SK-N-MC (cell line): Measurements from ENCODE around the gene ARHGAP24.

ENCODE experiments used
- EZH2 ChIP-seq: fragments of 200-600 bp; sonication (generic); IDR thresholded peaks from one replicate; pipeline ENCODE4 v1.6.1; 2017; ENCODE audit warnings: antibody characterized with exemption
- FOXP2 ChIP-seq: optimal IDR thresholded peaks from 2 replicates; pipeline ENCODE3; 2011; ENCODE audit warnings: mild to moderate bottlenecking, moderate library complexity; ENCODE audit not compliant: insufficient read depth; ENCODE audit errors: extremely low read length, control extremely low read depth
- POLR2AphosphoS5 ChIP-seq: IDR thresholded peaks from 2 replicates; pipeline ENCODE4 v1.6.1; 2012; ENCODE audit warnings: mild to moderate bottlenecking, low read depth, low read length, borderline replicate concordance

DNA sequence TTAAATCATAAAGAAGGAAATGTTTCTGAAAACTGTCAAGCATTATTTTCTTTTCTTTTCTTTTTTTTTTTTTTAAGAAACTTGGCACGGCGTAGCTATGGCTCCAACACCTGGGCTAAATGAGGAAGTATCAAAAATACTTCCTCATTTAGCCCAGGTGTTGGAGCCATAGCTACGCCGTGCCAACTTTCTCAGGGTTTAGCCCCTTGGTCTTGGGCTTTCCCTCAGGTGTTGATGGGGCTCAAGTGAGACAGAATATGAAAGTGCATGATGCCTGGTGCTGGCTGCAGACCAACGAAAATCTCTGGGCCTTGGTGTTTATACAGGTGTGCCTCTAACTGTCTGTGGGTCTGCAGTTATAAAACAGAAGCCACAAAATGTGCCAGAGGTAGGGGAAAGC, 132.7 kb downstream of the ARHGAP24 start:
- TF ChIP-seq POLR2AphosphoS5 (no peak), EZH2 (no peak), FOXP2 (no peak)
